Activated T-helper 17 cell treated with anti-CD3 and anti-CD28 coated beads, Interleukin-2, amount 50 U/mL, for 72 hours (primary cell): ENCODE measurements around the gene CHD5. TPM values are rescaled to one million over a fixed set of nuclear protein-coding genes. Genes with fewer than 3 reads are reported as not detected.

ENCODE experiments used
- ATAC-seq: fragments of 150-1000 bp; cut with Tn5 transposase; replicated peaks from 2 replicates; pipeline ENCODE4 v1.10.0; 2021; ENCODE audit warnings: mild to moderate bottlenecking, moderate library complexity
- H3K27ac Mint-ChIP-seq: one replicate; pipeline ENCODE4 v1.8.0; 2022; ENCODE audit warnings: mixed read lengths
- H3K27me3 Mint-ChIP-seq: one replicate; pipeline ENCODE4 v1.8.0; 2022; ENCODE audit warnings: mixed read lengths
- H3K36me3 Mint-ChIP-seq: one replicate; pipeline ENCODE4 v1.8.0; 2022; ENCODE audit warnings: low read depth, mild to moderate bottlenecking, mixed read lengths
- H3K4me1 Mint-ChIP-seq: one replicate; pipeline ENCODE4 v1.8.0; 2022; ENCODE audit warnings: mixed read lengths
- H3K4me3 Mint-ChIP-seq: one replicate; pipeline ENCODE4 v1.8.0; 2022; ENCODE audit warnings: mild to moderate bottlenecking, mixed read lengths
- H3K9me3 Mint-ChIP-seq: one replicate; pipeline ENCODE4 v1.8.0; 2022; ENCODE audit warnings: mixed read lengths
- total RNA-seq, 2 donors: library from RNA; stranded (reverse); gene quantifications; one replicate each; pipeline ENCODE4 v1.2.3, GENCODE V29; 2022

Gene CHD5
- total RNA-seq, 2 donors from 2014 or later: 0.43 to 1.2 TPM

DNA sequence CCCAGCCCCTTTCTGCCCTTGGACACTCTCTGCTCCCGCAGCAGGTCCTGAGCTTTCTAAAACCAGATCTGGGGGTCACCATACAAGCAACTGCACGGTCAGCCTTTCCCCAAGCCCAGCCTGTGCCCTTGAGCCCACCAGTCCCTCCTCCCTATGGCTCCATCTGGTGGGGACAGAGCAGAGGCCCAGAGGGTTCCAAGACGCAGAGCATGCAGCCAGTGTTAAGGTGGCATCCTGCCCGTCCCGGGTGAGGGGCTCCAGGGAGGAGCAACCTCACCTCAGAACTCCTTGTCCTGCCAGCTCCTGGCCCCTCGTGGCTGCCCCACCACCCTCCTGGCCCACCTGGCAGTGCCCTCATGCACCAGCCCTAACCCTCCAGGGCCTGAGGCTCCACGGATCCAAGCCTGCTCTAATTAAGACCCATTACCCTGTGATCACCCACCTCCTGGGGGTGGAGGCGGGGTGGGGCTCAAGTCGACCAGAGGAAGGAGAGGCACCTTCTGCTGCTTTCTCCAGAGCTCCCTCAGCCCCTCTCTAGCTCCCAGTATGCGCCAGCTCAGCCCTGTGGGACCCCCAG is 8.5 kb downstream of the CHD5 start:
- no peaks in the 10 kb centered on the region for H3K4me1 Mint-ChIP-seq
- no peaks in the 10 kb centered on the region for H3K9me3 Mint-ChIP-seq
- H3K36me3 Mint-ChIP-seq: no peaks in the 10 kb centered on the region
- H3K27me3 Mint-ChIP-seq: peaks cover 12% of the 10 kb centered on the region
- no peak overlapping the region for H3K27ac Mint-ChIP-seq
- no peak overlapping the region for H3K4me3 Mint-ChIP-seq
- ATAC-seq: peak; percentile 19

DNA sequence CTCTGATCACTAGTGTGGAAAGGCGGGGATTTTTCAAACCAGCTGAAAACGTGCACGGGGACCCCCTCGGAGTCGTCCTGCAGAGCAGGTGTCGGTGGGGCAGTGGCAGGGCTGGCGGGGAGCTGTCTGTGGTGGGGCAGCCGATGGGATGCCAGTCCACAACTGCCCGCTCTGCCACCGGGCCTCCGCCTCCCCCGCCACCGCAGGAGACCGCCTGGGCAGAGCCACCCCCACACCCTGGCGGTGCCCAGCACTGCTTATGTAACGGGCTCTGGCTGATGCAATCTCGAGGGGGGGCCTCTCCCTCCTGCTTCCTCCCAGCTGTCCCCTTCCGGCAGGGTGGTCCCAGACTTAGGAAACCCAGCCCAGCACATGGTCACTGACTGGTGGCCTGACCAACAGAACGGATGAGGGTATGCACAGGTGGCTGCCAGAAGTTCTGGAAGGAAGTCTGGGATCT is 9.3 kb downstream of the CHD5 start:
- H3K4me3 Mint-ChIP-seq: no peak overlapping the region
- ATAC-seq: no peak
- peaks cover 9% of the 10 kb centered on the region for H3K27me3 Mint-ChIP-seq
- no peaks in the 10 kb centered on the region for H3K36me3 Mint-ChIP-seq
- H3K27ac Mint-ChIP-seq: no peak overlapping the region
- H3K9me3 Mint-ChIP-seq: no peaks in the 10 kb centered on the region
- no peaks in the 10 kb centered on the region for H3K4me1 Mint-ChIP-seq

DNA sequence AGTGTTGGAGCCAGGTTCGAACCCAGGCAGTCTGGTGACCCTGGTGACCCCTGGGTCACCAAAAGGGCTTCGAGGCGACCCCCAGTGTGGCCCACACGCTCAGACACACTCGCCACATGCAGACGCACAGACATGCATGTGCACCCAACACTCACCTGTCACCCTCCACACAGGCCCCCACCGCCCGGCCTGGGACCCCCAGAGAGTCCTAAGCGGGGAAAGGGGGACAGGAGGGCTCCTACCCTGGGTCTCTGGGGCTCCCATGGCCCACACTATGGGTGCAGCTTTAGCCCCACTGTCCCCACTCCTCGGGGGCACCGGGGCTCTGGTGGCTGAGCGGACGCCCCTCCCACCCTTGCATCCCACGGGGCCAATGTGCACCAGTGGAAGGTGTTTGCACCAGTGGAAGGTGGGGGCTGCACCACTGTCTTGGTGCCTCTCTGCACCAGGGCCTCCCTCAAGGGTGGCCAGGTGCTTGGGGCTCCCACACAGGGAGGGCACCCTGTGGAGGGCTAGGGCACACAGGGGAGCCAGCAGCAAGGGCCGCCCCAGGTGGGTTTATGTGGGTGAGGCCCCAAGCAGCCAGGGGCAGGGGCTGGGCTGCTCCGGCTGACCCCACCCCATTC is 9.9 kb downstream of the CHD5 start:
- Mint-ChIP-seq H3K4me3 (no peak overlapping the region), H3K27ac (no peak overlapping the region), H3K27me3 (peaks cover 9% of the 10 kb centered on the region), H3K4me1 (no peaks in the 10 kb centered on the region), H3K36me3 (no peaks in the 10 kb centered on the region), H3K9me3 (no peaks in the 10 kb centered on the region)
- ATAC-seq: no peak

DNA sequence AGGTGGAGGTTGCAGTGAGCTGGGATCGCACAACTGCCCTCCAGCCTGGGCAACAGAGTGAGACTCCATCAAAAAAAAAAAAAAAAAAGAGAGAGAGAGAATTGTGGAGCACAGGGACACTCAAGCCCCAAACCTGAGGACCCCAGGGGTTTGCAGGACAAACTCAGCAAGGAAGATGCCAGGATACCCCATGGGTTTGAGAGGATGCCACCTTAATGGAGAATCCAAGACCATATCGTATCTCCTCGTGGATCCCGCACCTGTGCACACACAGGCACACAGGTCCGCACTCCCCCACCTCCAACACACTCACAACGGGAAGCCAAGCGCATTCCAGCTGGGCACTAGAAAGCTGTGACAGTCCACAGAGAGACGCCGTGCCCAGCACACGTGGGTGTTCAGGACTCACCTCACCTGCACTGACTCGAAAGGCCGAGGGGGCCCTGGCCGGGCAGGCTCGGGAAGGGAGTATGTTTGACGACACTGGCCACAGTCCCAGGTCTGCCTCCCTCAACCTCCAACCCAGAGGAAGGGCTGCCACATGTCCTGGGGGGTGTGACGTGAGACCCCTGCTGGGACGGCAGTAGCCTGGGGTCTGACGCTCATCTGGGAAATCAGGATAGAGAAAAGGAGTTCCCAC is 11.1 kb downstream of the CHD5 start:
- Mint-ChIP-seq H3K4me1 (no peaks in the 10 kb centered on the region), H3K9me3 (no peaks in the 10 kb centered on the region), H3K27ac (no peak overlapping the region), H3K36me3 (no peaks in the 10 kb centered on the region), H3K4me3 (no peak overlapping the region), H3K27me3 (peaks cover 13% of the 10 kb centered on the region)
- no peak for ATAC-seq

DNA sequence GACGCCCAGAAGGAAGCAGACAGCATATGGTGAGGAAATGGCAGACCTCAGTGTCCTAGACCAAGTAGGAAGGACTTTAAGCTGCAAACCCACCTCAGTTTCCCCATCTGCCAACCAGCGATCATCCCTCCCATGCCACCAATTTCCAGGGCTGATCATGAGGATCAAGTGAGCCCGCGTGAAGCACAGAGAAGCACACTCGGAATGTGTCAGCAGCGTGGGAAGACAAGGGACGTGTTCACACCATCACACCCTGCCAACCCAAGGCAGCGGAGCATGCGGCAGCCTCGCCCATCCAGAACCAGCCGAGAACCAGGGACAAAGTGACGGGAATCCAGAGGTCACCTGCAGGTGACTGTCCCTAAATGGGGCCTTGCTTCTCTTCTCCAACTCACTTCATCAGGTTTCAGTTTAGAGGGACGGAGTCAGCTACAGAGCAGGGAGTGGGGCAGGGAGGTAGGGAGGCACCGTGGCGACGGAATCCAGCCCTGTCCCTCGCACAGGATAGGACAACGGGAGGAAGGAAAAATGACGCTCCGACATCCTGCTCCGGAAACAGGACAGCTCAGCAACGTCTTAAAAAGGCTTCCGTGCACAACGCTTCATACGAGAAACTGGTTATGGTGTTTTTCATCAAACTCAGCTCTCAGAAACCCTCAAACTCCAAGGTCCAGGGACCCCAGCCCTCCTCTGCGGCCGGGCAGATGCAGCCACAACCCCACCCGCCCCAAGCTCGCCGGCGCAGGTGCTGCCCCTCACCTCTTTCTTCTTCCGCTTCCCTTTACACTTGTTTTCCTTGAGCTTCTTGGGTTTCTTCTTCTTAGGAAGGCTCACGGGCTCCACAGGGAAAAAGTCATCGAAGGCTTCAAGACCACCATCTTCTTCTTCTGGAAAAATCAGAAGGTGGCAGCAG is 12.5 kb downstream of the CHD5 start:
- Mint-ChIP-seq H3K27me3 (peaks cover 16% of the 10 kb centered on the region), H3K9me3 (no peaks in the 10 kb centered on the region), H3K4me1 (no peaks in the 10 kb centered on the region), H3K4me3 (no peak overlapping the region), H3K27ac (no peak overlapping the region), H3K36me3 (no peaks in the 10 kb centered on the region)
- ATAC-seq: no peak

DNA sequence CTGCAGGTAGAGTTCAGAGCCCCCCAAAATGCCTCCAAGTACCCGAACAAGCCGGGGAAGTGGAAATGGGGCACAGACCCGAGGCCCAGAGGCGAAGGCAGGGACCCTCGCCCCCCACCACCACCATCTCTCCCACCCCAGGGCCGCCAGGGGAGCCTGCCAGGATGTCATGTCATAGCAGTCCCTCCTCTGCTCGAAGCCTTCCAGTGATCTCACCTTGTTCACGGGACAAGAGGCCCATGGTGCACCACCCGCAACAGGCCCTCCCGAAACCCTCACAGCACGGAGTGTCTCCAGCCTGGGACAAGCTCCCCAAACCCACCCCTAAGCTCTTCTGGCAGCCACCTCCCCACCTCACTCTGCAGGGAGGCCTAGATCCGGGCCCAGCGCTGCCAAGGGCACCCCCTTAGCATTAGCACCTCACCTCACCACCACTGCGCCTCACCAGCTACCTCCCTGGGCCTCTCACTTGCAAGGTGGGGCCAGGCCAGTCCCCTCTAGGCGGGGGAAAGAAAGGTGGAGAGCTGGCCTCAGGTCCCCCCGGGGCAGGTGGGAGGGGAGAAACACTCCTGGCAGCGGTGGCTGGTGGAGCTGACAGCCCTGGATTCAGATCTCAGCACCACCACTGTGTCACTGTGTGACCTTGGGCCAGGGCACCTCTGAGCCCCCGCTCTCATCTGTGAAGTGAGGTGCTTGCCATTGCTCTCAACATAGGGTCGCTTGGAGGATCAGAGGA is 13.3 kb downstream of the CHD5 start:
- H3K9me3 Mint-ChIP-seq: no peaks in the 10 kb centered on the region
- no peak for ATAC-seq
- no peaks in the 10 kb centered on the region for H3K36me3 Mint-ChIP-seq
- no peak overlapping the region for H3K27ac Mint-ChIP-seq
- H3K4me1 Mint-ChIP-seq: no peaks in the 10 kb centered on the region
- no peak overlapping the region for H3K4me3 Mint-ChIP-seq
- peaks cover 16% of the 10 kb centered on the region for H3K27me3 Mint-ChIP-seq

DNA sequence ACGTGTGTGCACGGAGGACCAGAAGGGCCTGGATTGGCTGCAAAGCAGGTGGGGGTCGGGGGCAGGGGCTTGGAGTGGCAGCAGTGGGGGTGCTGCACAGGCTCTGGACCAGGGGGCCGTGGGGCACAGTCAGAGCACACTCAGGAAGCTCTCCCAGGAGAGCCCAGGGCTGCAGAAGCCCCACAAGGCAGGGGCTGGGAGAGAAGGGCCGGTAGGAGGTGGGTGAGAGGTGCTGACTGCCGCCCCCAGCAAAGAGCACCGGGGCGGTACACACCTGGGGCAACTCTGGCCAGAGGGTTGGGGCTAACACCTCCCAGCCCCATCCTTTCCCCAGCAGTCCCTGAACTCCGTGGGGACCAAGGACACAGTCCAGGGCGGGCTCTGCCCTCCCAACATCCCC is 13.9 kb downstream of the CHD5 start:
- H3K27ac Mint-ChIP-seq: no peak overlapping the region
- H3K36me3 Mint-ChIP-seq: no peaks in the 10 kb centered on the region
- H3K27me3 Mint-ChIP-seq: peaks cover 13% of the 10 kb centered on the region
- H3K9me3 Mint-ChIP-seq: no peaks in the 10 kb centered on the region
- H3K4me1 Mint-ChIP-seq: no peaks in the 10 kb centered on the region
- no peak overlapping the region for H3K4me3 Mint-ChIP-seq
- no peak for ATAC-seq

DNA sequence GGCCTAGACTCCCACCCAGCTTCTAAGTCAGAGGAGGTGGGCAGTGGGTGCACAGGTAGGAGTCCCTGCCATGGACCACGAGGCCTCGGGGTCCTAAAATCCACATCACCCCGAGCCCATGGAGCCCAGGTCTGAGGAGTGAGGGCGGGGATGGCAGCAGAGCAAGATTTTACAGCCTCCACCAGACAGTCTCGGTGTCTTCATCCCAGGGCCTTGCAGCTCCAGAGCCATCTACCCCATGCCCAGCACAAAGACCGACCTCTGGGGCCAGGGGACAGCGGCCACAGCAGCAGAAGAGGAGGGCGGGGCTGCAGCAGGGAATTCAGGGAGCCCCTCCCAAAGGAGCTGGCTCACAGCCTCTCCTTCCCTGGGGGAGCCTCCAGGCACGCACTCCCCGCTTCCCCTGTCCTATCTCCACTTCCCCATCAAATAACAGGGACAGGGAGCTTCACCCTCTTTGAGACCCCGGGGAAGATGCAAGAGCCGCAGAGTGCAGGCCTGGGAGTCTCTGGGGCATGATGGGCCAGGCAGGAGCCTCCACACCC is 14.6 kb downstream of the CHD5 start:
- Mint-ChIP-seq H3K4me3 (no peak overlapping the region), H3K4me1 (no peaks in the 10 kb centered on the region), H3K9me3 (no peaks in the 10 kb centered on the region)

DNA sequence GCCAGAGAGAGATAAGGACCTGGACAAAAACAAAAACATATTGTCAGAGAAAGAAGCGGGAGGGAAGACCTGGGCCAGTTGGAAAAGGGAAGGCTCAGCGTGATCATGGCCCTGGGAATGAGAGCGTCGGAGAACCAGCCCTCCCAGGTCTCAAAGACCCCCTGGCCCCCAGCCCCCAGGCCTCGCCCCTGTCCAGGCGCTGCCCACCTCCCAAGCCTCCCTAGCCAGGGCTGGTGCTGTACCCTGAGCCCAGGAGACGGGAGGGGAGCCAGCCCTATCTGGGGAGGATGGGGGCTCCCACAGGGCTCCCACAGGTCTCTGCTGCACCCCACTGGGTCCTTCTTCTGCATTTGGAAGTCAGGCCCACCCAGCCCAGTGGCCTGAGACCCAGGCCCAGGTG is 15.1 kb downstream of the CHD5 start:
- Mint-ChIP-seq H3K36me3 (no peaks in the 10 kb centered on the region), H3K9me3 (no peaks in the 10 kb centered on the region), H3K27me3 (peaks cover 13% of the 10 kb centered on the region), H3K4me1 (no peaks in the 10 kb centered on the region), H3K4me3 (no peak overlapping the region), H3K27ac (no peak overlapping the region)
- ATAC-seq: no peak

More for the DNA sequence above, 14.6 kb downstream of the CHD5 start:
- Mint-ChIP-seq H3K27me3 (peaks cover 13% of the 10 kb centered on the region), H3K27ac (no peak overlapping the region), H3K36me3 (no peaks in the 10 kb centered on the region)
- ATAC-seq: no peak

DNA sequence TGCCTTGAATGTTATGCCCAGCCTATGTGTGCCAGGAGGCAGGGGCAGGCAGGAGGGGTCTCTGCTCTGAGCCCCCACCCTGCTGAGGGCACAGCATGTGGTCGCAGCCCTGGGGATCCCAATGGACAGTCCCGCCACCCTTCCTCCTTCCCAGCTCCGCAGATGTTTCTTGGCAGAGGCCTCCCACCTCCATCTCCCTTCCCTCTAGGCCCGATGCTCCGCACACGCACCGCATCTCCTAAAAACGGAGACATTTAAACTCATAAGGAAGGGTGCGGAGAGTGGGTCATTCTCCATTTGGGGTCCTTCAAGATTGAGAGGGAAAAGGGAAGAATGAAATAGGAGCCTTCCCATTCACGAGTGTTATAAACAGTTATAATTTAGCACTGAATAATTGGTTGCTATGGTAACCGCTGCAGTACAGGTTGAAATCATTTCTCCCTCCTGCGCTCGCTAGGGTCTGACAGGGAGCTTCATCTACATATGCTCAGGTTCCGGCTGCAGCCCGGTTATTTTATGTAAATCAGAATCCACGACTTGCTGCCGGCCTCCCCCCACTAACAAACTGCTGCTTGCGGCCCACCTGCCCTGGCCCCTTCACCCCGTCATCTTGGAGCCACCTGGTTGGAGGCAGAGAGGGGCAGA is 16.0 kb downstream of the CHD5 start:
- no peak overlapping the region for H3K4me3 Mint-ChIP-seq

DNA sequence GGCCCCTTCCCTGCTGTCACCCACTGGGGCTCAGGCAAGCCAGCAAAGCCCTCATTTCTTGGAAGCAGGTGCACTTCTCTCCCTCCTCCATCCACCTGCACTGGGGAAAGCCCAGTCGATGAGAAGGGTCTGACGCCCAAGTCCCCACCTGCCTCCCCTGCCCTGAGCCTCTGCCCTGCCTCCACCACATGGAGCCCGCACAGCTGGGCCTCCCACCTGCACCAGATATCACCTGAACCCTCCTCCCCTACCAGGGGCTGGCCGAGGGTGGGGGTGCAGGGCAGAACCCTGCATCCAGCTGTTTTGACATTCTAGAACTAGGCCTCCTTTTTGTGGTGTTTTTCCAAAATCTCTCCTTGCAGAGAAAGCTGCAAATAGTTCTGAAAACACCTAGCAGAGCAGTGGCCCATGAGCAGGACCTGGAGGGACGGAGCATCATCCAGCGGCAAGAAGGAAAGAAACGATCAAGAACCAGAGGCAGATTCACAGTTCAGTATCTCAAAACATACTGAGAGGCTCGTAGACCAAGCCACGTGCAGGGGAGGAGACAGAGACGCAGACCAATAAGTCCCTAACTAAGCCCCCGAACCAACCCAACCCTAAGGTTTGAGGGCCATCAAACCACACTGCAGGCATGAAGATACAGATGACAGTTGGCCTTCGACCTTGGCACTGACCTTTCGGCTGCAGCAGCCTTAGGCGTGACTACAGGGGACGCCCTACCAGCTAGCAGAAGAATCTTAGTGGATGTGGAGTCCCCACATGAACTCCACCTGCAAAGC is 16.7 kb downstream of the CHD5 start:
- Mint-ChIP-seq H3K27ac (no peak overlapping the region), H3K27me3 (peaks cover 20% of the 10 kb centered on the region), H3K4me1 (no peaks in the 10 kb centered on the region), H3K9me3 (no peaks in the 10 kb centered on the region), H3K4me3 (no peak overlapping the region), H3K36me3 (no peaks in the 10 kb centered on the region)
- no peak for ATAC-seq

More for the DNA sequence above, 16.0 kb downstream of the CHD5 start:
- no peak for ATAC-seq
- no peak overlapping the region for H3K27ac Mint-ChIP-seq
- H3K27me3 Mint-ChIP-seq: peaks cover 18% of the 10 kb centered on the region
- no peaks in the 10 kb centered on the region for H3K4me1 Mint-ChIP-seq
- H3K9me3 Mint-ChIP-seq: no peaks in the 10 kb centered on the region
- H3K36me3 Mint-ChIP-seq: no peaks in the 10 kb centered on the region

DNA sequence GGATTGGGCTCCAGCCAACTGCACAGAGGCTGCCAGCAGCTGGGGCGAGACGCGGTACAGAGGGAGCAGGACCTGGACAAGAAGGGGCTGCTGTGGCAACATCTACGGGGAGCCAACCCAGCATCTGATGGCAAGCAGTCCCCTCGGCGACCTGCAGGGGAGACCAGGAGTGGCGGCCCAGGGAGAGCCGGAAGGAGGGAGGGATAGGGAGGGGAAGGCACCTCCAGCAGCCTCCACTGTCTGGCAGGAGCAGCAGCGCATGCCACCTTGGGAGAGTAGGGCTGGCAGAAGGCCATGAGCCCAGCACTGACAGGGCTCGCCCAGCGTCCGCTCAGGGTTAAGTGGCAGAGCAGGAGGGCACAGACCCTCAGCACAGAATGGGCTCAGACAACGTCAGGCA is 17.3 kb downstream of the CHD5 start:
- Mint-ChIP-seq H3K4me1 (peaks cover 3% of the 10 kb centered on the region), H3K27me3 (peaks cover 21% of the 10 kb centered on the region), H3K4me3 (no peak overlapping the region), H3K9me3 (no peaks in the 10 kb centered on the region), H3K27ac (no peak overlapping the region), H3K36me3 (no peaks in the 10 kb centered on the region)
- no peak for ATAC-seq

DNA sequence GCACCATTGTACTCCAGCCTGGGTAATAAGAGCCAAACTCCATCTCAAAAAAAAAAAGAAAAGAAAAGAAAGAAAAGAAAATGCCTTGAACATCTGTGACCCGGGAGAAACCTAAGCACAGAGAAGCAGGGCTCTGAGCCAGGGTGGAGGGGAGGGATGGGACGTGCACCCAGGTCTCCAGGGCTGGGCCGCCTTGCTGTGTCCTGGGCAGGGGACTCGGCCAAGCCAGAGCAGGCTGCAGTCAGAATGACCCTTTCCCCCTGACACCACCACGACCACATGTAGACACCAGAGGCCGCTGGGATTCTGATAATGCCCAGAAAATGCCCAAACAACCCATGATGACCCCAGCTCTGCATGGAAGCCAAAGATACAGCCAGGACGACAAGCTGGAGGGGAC is 17.8 kb downstream of the CHD5 start:
- Mint-ChIP-seq H3K27ac (no peak overlapping the region), H3K27me3 (peaks cover 25% of the 10 kb centered on the region), H3K4me3 (no peak overlapping the region), H3K4me1 (peaks cover 7% of the 10 kb centered on the region), H3K9me3 (no peaks in the 10 kb centered on the region), H3K36me3 (no peaks in the 10 kb centered on the region)
- no peak for ATAC-seq
